ENCODE data around the gene ZMYND11. TPM values are rescaled to one million over a fixed set of nuclear protein-coding genes. Genes with fewer than 3 reads are reported as not detected.

Gene ZMYND11
- total RNA-seq, 1 experiment from 2014 or later: 37.5 TPM

GRCh38 chr10:135601-136464 lies 578 bp downstream of the ZMYND11 start:
- no peaks in the 10 kb centered on the region for H3K36me3 ChIP-seq (ENCODE audit: control insufficient read depth, insufficient read depth, low read length)
- H3K27me3 ChIP-seq (ENCODE audit: control insufficient read depth, insufficient read depth, low read length): no peaks in the 10 kb centered on the region
- ATAC-seq (peak; percentile 44), DNase-seq (ENCODE audit: low read depth, low spot score) (no peak)
- H3K4me1 ChIP-seq (ENCODE audit: control insufficient read depth, insufficient read depth, low read length): peaks cover 24% of the 10 kb centered on the region
- POLR2A ChIA-PET: interaction anchor here (0.7 kb wide), 1 partner anchor 901 kb away, joined by 3 read pairs; no protein-coding TSS in a partner anchor
- no peaks in the 10 kb centered on the region for H3K9me3 ChIP-seq (ENCODE audit: control insufficient read depth, insufficient read depth, low read depth, low read length)
- intact Hi-C loops (cut with micrococcal nuclease; ENCODE audit: unreplicated experiment): no loop called here
- no TSS peak for BruUV-seq (replicated peaks)
- TF ChIP-seq POLR2AphosphoS5 (IDR thresholded peaks at IDR 0.05; ENCODE audit: low read depth, low read length): no peak
- TF ChIP-seq CTCF (IDR thresholded peaks at IDR 0.05): no peak
- TF ChIP-seq TCF7L2 (IDR thresholded peaks at IDR 0.05; ENCODE audit: low read depth, low read length): no peak
- TF ChIP-seq REST (IDR thresholded peaks at IDR 0.05; ENCODE audit: insufficient read depth in 1 of 2, low read depth in 2 of 2, low read length in 1 of 2): no peak
- no peak; the same call in 1 of the 2 replicates for TF ChIP-seq SIN3A (IDR thresholded peaks at IDR 0.05; ENCODE audit: borderline replicate concordance, insufficient read depth, low read depth, low read length)
- CTCF ChIA-PET: no interaction called here
- peak overlapping the region; percentile 78 for H3K27ac ChIP-seq (ENCODE audit: low read length)
- in situ Hi-C loops (cut with HindIII; ENCODE audit: low pct_unique_long_range_greater_than_20kb, low sequenced_read_pairs): no loop called here
- H3K4me3 ChIP-seq (ENCODE audit: low read depth in 2 of 2, low read length in 2 of 2): peak overlapping the region; percentile 50 to 71

GRCh38 chr10:136465-136762 lies 1.2 kb downstream of the ZMYND11 start:
- intact Hi-C loops (cut with micrococcal nuclease; ENCODE audit: unreplicated experiment): no loop called here
- ATAC-seq (peak; percentile 51), DNase-seq (ENCODE audit: low read depth, low spot score) (no peak)
- no peaks in the 10 kb centered on the region for H3K9me3 ChIP-seq (ENCODE audit: control insufficient read depth, insufficient read depth, low read depth, low read length)
- no TSS peak for BruUV-seq (replicated peaks)
- TF ChIP-seq CTCF (IDR thresholded peaks at IDR 0.05) (no peak), TCF7L2 (IDR thresholded peaks at IDR 0.05; ENCODE audit: low read depth, low read length) (no peak), POLR2AphosphoS5 (IDR thresholded peaks at IDR 0.05; ENCODE audit: low read depth, low read length) (no peak), REST (IDR thresholded peaks at IDR 0.05; ENCODE audit: insufficient read depth in 1 of 2, low read depth in 2 of 2, low read length in 1 of 2) (no peak), SIN3A (IDR thresholded peaks at IDR 0.05; ENCODE audit: borderline replicate concordance, insufficient read depth, low read depth, low read length) (no peak)
- ChIA-PET CTCF (no interaction called here), POLR2A (interaction anchor here (0.7 kb wide), 1 partner anchor 901 kb away, joined by 3 read pairs; no protein-coding TSS in a partner anchor)
- H3K27ac ChIP-seq (ENCODE audit: low read length): peak overlapping the region; percentile 78
- in situ Hi-C loops (cut with HindIII; ENCODE audit: low pct_unique_long_range_greater_than_20kb, low sequenced_read_pairs): no loop called here
- H3K4me3 ChIP-seq (ENCODE audit: low read depth in 2 of 2, low read length in 2 of 2): peak overlapping the region; percentile 50 to 71
- peaks cover 24% of the 10 kb centered on the region for H3K4me1 ChIP-seq (ENCODE audit: control insufficient read depth, insufficient read depth, low read length)
- H3K27me3 ChIP-seq (ENCODE audit: control insufficient read depth, insufficient read depth, low read length): no peaks in the 10 kb centered on the region
- H3K36me3 ChIP-seq (ENCODE audit: control insufficient read depth, insufficient read depth, low read length): no peaks in the 10 kb centered on the region

Measured in Panc1 (cell line).